Neural progenitor cell (in vitro differentiated cells): ENCODE results near the gene PTPRN2. TPM values are rescaled to one million over a fixed set of nuclear protein-coding genes. Genes with fewer than 3 reads are reported as not detected.

Experiments used
- DNase-seq: peaks from one replicate; pipeline ENCODE4 v3.0.0-alpha.2; 2016; ENCODE audit warnings: low spot score
- H2AFZ ChIP-seq: fragments of 200-600 bp; sonication (generic); replicated peaks from 2 replicates; pipeline ENCODE4 v1.6.1; 2016; ENCODE audit warnings: antibody characterized with exemption
- H3F3A ChIP-seq: fragments of 200-600 bp; sonication (generic); 2 replicates; pipeline ENCODE4 v1.6.1; 2016; ENCODE audit warnings: antibody characterized with exemption, low read depth
- H3K27ac ChIP-seq: fragments of 200-600 bp; sonication (generic); 2 replicates; pipeline ENCODE4 v1.5.1; 2016; ENCODE audit warnings: mild to moderate bottlenecking
- H3K27me3 ChIP-seq: fragments of 200-600 bp; sonication (generic); 2 replicates; pipeline ENCODE4 v1.6.1; 2016; ENCODE audit warnings: mild to moderate bottlenecking, moderate library complexity
- H3K36me3 ChIP-seq: fragments of 200-600 bp; sonication (generic); 2 replicates; pipeline ENCODE4 v1.5.1; 2016
- H3K4me1 ChIP-seq: fragments of 200-600 bp; sonication (generic); 2 replicates; pipeline ENCODE4 v1.6.1; 2016; ENCODE audit warnings: mixed run types
- H3K4me2 ChIP-seq: fragments of 200-600 bp; sonication (generic); 2 replicates; pipeline ENCODE4 v1.6.1; 2016
- H3K4me3 ChIP-seq: fragments of 200-600 bp; sonication (generic); 2 replicates; pipeline ENCODE4 v1.5.1; 2016
- H3K79me2 ChIP-seq: fragments of 200-600 bp; sonication (generic); 2 replicates; pipeline ENCODE4 v1.6.1; 2016; ENCODE audit warnings: low read depth
- H3K9ac ChIP-seq: fragments of 200-600 bp; sonication (generic); 2 replicates; pipeline ENCODE4 v1.6.1; 2016
- H3K9me3 ChIP-seq: fragments of 200-600 bp; sonication (generic); 2 replicates; pipeline ENCODE4 v1.5.1; 2016; ENCODE audit warnings: low read depth
- H4K20me1 ChIP-seq: fragments of 200-600 bp; sonication (generic); 2 replicates; pipeline ENCODE4 v1.6.1; 2016; ENCODE audit warnings: low read depth
- H3K27ac Mint-ChIP-seq: 3 replicates; pipeline ENCODE4 v1.8.0; 2021; ENCODE audit warnings: mixed read lengths
- H3K27me3 Mint-ChIP-seq: 2 replicates; pipeline ENCODE4 v1.8.0; 2022; ENCODE audit warnings: low read depth, mild to moderate bottlenecking, inconsistent platforms, moderate library complexity, mixed read lengths; ENCODE audit not compliant: insufficient read depth
- H3K36me3 Mint-ChIP-seq: 3 replicates; pipeline ENCODE4 v1.8.0; 2021; ENCODE audit warnings: mixed read lengths
- H3K4me1 Mint-ChIP-seq: 3 replicates; pipeline ENCODE4 v1.8.0; 2021; ENCODE audit warnings: mixed read lengths
- H3K4me3 Mint-ChIP-seq: 3 replicates; pipeline ENCODE4 v1.8.0; 2021; ENCODE audit warnings: mild to moderate bottlenecking, moderate library complexity, mixed read lengths
- H3K9me3 Mint-ChIP-seq: 3 replicates; pipeline ENCODE4 v1.8.0; 2020; ENCODE audit warnings: mixed read lengths
- EZH2 ChIP-seq: fragments of 200-600 bp; sonication (generic); IDR thresholded peaks from 2 replicates; pipeline ENCODE4 v1.6.1; 2017; ENCODE audit warnings: antibody characterized with exemption, mild to moderate bottlenecking, moderate library complexity
- EZH2phosphoT487 ChIP-seq: fragments of 200-600 bp; sonication (generic); IDR thresholded peaks from 2 replicates; pipeline ENCODE4 v1.6.1; 2017; ENCODE audit warnings: antibody characterized with exemption
- total RNA-seq: library from RNA; depleted of rRNA; stranded (reverse); fragments of >200 nt; gene quantifications from 2 replicates; pipeline ENCODE4 v1.2.3, GENCODE V29; 2015; ENCODE audit warnings: low replicate concordance
- TF ChIP-seq, protein P1 (sequence below): fragments of 200-600 bp; sonication (generic); IDR thresholded peaks from 2 replicates; pipeline ENCODE4 v1.5.1; 2017; ENCODE audit warnings: antibody characterized with exemption, mild to moderate bottlenecking

The PTPRN2 gene
- total RNA-seq, 1 donor from 2014 or later: 3.0 TPM

DNA sequence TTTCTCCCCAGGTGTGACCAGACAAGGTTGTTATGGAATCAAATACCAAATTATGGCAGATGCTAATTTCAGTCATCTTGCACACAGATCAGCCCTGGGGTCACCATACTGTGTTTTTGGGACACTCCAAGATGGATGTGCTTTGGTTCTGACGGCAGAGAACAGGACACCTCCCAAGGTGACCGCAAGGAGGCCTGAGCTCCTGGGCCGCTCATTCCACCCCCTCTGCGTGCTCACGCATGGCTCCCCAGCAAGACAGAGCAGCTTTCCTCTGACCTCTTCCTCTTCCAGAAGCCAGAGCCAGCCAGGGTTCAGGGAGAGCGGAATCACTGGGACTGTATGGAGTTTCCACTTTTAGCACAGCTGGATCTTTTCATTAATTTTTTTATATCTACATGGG, 848.0 kb downstream of the PTPRN2 start:
- no peak overlapping the region for H3K4me2 ChIP-seq
- H2AFZ ChIP-seq: no peak overlapping the region
- DNase-seq: no peak
- no peaks in the 10 kb centered on the region for H3K9me3 Mint-ChIP-seq
- no peak overlapping the region for H3K9ac ChIP-seq
- no peak overlapping the region for H3K27ac ChIP-seq
- H3K9me3 ChIP-seq: no peaks in the 10 kb centered on the region
- H3K36me3 ChIP-seq: no peaks in the 10 kb centered on the region
- H3K36me3 Mint-ChIP-seq: no peaks in the 10 kb centered on the region
- no peaks in the 10 kb centered on the region for H4K20me1 ChIP-seq
- peak overlapping the region; percentile 80 for H3K27ac Mint-ChIP-seq
- H3K4me3 Mint-ChIP-seq: peak overlapping the region; percentile 5
- peaks cover 47% of the 10 kb centered on the region for H3K27me3 ChIP-seq
- TF ChIP-seq EZH2phosphoT487: no peak
- no peak for TF ChIP-seq EZH2
- TF ChIP-seq, protein P1, sequence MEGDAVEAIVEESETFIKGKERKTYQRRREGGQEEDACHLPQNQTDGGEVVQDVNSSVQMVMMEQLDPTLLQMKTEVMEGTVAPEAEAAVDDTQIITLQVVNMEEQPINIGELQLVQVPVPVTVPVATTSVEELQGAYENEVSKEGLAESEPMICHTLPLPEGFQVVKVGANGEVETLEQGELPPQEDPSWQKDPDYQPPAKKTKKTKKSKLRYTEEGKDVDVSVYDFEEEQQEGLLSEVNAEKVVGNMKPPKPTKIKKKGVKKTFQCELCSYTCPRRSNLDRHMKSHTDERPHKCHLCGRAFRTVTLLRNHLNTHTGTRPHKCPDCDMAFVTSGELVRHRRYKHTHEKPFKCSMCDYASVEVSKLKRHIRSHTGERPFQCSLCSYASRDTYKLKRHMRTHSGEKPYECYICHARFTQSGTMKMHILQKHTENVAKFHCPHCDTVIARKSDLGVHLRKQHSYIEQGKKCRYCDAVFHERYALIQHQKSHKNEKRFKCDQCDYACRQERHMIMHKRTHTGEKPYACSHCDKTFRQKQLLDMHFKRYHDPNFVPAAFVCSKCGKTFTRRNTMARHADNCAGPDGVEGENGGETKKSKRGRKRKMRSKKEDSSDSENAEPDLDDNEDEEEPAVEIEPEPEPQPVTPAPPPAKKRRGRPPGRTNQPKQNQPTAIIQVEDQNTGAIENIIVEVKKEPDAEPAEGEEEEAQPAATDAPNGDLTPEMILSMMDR: no peak
- H3K4me3 ChIP-seq: no peak overlapping the region
- peaks cover 14% of the 10 kb centered on the region for H3K4me1 ChIP-seq
- H3F3A ChIP-seq: peaks cover 4% of the 10 kb centered on the region
- peaks cover 43% of the 10 kb centered on the region for H3K4me1 Mint-ChIP-seq
- no peaks in the 10 kb centered on the region for H3K79me2 ChIP-seq
- H3K27me3 Mint-ChIP-seq: peaks cover 15% of the 10 kb centered on the region

DNA sequence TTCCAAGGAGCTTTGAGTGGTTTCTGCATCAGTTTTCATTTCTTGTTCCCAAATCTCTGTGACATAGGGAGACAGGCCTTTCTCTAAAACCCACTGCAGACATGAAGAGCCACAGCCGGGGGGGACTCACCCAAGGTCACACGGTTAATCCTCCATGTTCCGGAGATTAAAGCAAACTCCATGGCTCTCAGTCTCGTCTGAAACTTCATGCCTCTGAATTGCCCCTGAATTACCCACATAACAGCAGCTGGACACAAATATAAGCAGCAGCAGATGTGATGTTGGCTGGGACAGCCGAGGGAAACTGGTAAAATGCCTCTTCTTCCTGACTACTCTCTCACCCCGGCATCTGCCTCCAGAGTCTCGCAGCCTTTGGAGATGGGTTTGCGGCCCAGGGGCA, 848.6 kb downstream of the PTPRN2 start:
- TF ChIP-seq EZH2phosphoT487 (no peak), EZH2 (no peak)
- TF ChIP-seq, protein P1: no peak

DNA sequence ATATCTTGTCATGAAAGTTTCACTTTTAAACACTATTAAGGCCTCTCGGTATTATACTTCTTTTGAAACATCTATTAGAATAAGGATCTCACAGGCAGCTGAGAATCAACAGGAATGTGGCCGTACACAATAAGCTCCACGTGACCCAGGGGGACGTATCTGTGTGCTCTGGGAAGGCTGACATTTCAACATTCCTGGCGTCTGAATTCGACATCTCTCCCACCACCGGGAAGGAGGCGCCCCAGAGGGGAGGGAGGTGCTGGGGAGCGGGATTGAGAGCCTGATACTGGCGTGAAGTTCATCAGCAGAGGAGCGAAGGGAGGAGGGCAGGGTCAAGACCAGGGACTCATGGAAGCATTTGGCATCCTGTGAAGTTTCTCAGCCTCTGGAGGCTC, 849.6 kb downstream of the PTPRN2 start:
- peak; percentile 86 for DNase-seq
- no peak overlapping the region for H3K4me3 ChIP-seq
- H3K4me1 Mint-ChIP-seq: peaks cover 43% of the 10 kb centered on the region
- H3K9me3 Mint-ChIP-seq: no peaks in the 10 kb centered on the region
- peak overlapping the region; percentile 88 for H3K27ac Mint-ChIP-seq
- no peak overlapping the region for H3K27ac ChIP-seq
- no peaks in the 10 kb centered on the region for H4K20me1 ChIP-seq
- H3K4me3 Mint-ChIP-seq: peak overlapping the region; percentile 33
- H3K4me1 ChIP-seq: peaks cover 14% of the 10 kb centered on the region
- peaks cover 16% of the 10 kb centered on the region for H3K27me3 Mint-ChIP-seq
- peaks cover 63% of the 10 kb centered on the region for H3K27me3 ChIP-seq
- TF ChIP-seq EZH2phosphoT487 (no peak), EZH2 (no peak)
- TF ChIP-seq, protein P1: no peak
- no peaks in the 10 kb centered on the region for H3K9me3 ChIP-seq
- peaks cover 4% of the 10 kb centered on the region for H3F3A ChIP-seq
- H2AFZ ChIP-seq: peak overlapping the region; percentile 26
- H3K9ac ChIP-seq: no peak overlapping the region
- H3K36me3 Mint-ChIP-seq: no peaks in the 10 kb centered on the region
- H3K36me3 ChIP-seq: no peaks in the 10 kb centered on the region
- no peaks in the 10 kb centered on the region for H3K79me2 ChIP-seq
- H3K4me2 ChIP-seq: peak overlapping the region; percentile 53

More for the DNA sequence above, 848.6 kb downstream of the PTPRN2 start:
- H3K9ac ChIP-seq: no peak overlapping the region
- H4K20me1 ChIP-seq: no peaks in the 10 kb centered on the region
- no peaks in the 10 kb centered on the region for H3K36me3 Mint-ChIP-seq
- H3K4me2 ChIP-seq: no peak overlapping the region
- H3K27ac ChIP-seq: no peak overlapping the region
- peak overlapping the region; percentile 80 for H3K27ac Mint-ChIP-seq
- no peaks in the 10 kb centered on the region for H3K36me3 ChIP-seq
- H3K4me3 Mint-ChIP-seq: no peak overlapping the region
- peaks cover 43% of the 10 kb centered on the region for H3K4me1 Mint-ChIP-seq
- no peaks in the 10 kb centered on the region for H3K9me3 ChIP-seq
- H3K4me1 ChIP-seq: peaks cover 14% of the 10 kb centered on the region
- no peak overlapping the region for H2AFZ ChIP-seq
- H3K27me3 Mint-ChIP-seq: peaks cover 15% of the 10 kb centered on the region
- no peaks in the 10 kb centered on the region for H3K79me2 ChIP-seq
- H3F3A ChIP-seq: peaks cover 4% of the 10 kb centered on the region
- peaks cover 54% of the 10 kb centered on the region for H3K27me3 ChIP-seq
- no peak for DNase-seq
- H3K4me3 ChIP-seq: no peak overlapping the region
- no peaks in the 10 kb centered on the region for H3K9me3 Mint-ChIP-seq
